ENCODE measurements around the gene FGF11.

The FGF11 gene

DNA sequence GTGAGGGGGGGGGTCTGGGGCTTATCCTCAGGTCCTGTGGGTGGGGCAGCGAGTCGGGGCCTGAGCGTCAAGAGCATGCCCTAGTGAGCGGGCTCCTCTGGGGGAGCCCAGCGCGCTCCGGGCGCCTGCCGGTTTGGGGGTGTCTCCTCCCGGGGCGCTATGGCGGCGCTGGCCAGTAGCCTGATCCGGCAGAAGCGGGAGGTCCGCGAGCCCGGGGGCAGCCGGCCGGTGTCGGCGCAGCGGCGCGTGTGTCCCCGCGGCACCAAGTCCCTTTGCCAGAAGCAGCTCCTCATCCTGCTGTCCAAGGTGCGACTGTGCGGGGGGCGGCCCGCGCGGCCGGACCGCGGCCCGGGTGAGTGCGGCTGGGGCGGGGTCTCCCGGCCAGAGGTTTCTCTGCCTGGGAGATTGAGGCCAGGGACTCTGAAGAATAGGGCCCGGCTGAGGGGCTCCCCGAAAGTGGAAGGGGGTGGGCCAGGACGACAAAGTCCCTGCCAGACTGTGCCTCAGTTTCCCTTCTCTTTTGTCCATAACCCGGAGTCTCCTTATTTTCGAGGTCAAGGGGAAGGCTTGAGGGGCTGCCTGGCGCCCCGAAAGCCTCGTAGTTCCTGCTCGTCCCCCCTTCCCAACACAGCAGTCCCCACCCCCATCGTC lies at the start of gene FGF11:
Gene FGF11 (plus strand): TSS at position 51 of the 651 bp plus-strand sequence. CDS start 109 bp downstream, at position 160.
- peak within 1 kb of the TSS; percentile 45 for H3K4me3 ChIP-seq (ENCODE audit: low read depth, low read length)
- TF ChIP-seq, protein P1, sequence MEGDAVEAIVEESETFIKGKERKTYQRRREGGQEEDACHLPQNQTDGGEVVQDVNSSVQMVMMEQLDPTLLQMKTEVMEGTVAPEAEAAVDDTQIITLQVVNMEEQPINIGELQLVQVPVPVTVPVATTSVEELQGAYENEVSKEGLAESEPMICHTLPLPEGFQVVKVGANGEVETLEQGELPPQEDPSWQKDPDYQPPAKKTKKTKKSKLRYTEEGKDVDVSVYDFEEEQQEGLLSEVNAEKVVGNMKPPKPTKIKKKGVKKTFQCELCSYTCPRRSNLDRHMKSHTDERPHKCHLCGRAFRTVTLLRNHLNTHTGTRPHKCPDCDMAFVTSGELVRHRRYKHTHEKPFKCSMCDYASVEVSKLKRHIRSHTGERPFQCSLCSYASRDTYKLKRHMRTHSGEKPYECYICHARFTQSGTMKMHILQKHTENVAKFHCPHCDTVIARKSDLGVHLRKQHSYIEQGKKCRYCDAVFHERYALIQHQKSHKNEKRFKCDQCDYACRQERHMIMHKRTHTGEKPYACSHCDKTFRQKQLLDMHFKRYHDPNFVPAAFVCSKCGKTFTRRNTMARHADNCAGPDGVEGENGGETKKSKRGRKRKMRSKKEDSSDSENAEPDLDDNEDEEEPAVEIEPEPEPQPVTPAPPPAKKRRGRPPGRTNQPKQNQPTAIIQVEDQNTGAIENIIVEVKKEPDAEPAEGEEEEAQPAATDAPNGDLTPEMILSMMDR (IDR thresholded peaks at IDR 0.05; ENCODE audit: low read depth, low read length, missing control alignments), result no peak
- DNase-seq (ENCODE audit: low read depth), result no peak

DNA sequence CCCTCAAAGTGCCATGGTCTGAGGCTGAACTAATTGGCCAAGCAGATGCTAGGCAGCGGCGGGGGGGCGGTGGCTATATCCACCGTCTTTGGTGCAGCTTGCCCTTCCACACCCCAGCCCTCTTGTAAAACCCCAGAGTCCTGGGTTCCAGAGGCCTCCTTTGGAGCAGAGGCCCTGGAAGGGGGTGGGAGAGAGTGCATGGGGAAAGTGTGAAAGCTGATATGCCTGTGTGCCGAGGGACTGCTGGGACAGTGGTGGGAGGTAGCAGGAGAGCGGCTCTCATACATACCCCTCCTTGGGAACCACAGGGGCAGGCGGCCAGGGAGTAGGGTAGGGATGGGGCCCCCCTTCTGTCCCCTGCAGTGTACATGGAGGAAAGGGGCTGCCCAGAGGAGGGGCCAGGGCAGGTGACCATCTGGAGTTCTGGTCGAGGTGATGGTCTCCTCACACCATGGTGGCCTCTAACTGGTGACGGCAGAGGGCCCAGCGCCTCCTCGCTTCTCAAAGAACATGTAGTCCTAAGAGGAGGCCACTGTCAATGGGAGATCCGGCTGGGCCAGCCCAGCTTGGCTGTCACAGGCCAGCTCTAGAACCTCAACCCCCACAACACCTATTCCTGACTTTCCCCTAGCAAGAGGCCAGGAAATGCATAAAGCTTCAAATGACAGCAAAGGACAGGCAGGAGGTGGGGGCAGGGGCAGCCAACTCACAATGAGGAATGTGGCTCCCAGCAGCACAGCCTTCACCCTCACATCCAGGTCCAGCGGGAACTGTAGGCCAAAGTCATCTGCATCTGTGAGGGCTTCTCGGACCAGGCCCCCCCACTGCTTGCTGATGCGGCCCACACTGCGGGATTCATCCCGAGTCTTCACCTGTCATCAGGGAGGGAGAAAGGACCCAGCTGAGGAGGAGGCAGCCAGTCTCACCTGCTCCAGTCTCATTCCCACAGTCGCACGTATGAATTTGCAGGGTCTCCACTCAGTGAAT lies 49.1 kb upstream of the FGF11 start:
- H3K4me3 ChIP-seq (ENCODE audit: low read depth, low read length), result no peak overlapping the region
- DNase-seq (ENCODE audit: low read depth), result no peak
- TF ChIP-seq, protein P1 (IDR thresholded peaks at IDR 0.05; ENCODE audit: low read depth, low read length, missing control alignments), result no peak

DNA sequence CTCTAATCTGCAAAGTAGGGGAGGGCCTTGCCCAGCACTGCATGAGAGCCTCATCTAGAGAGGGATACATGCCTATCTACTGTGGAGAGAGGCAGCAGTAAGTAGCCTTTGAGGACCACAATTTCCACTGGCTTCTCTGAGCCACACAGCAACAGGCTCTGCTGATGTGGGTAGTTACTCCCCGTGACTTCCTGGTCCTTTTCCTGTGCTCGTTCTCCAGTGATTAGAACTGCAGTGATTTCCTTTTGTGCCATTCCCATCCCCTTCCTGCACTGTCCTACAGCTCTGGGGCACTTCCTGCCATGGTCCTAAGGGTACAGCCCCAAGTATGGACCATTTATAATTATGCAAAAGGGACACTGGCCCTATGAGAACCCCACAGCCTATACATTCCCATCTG lies 48.0 kb upstream of the FGF11 start:
- DNase-seq (ENCODE audit: low read depth), result no peak
- no peak overlapping the region for H3K4me3 ChIP-seq (ENCODE audit: low read depth, low read length)
- TF ChIP-seq, protein P1 (IDR thresholded peaks at IDR 0.05; ENCODE audit: low read depth, low read length, missing control alignments), result no peak

DNA sequence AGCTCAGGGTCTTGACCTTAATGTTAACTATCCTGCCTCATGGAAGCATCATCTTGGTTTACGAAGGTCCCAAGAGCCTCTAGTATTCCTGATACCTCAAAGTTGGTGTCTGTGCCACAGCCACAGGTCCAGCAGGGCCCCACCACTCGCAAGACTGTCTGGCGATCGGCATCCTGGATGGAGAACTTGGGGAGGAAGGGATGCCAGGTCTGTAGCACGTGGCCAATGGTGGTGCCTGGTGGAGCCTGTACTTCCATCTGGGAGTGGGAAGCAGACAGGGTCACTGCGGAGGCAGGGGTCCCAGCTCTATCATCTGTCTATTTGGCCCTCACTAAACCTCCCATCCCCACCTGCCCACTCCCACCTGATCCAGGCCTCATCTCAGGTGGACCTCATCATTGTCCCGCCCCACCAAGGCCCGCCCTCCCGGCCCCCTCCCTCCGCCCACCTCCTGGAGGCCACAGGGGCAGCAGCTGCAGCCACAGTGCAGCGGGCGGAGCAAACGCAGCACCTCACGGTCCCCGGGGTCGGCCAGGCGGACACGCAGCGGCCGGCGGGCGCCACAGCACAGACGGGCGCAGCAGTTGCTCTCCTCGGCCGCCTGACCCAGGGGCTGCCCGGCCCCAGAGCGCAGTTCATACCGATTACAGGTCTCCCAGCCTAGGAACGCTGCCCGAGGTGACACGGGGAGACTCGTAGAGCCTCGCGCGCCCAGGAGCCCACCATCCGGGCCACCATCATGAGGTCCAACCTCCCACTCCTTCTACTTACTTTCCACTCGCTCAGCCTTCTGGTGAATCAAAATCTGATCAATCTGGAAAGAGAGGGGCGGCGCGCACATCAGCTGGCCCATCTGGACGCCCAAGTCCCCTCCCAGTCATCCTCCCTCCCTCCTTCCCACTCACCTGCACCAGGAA lies 46.4 kb upstream of the FGF11 start:
- TF ChIP-seq, protein P1 (IDR thresholded peaks at IDR 0.05; ENCODE audit: low read depth, low read length, missing control alignments), result no peak
- DNase-seq (ENCODE audit: low read depth), result no peak
- peak overlapping the region; percentile 77 for H3K4me3 ChIP-seq (ENCODE audit: low read depth, low read length)

DNA sequence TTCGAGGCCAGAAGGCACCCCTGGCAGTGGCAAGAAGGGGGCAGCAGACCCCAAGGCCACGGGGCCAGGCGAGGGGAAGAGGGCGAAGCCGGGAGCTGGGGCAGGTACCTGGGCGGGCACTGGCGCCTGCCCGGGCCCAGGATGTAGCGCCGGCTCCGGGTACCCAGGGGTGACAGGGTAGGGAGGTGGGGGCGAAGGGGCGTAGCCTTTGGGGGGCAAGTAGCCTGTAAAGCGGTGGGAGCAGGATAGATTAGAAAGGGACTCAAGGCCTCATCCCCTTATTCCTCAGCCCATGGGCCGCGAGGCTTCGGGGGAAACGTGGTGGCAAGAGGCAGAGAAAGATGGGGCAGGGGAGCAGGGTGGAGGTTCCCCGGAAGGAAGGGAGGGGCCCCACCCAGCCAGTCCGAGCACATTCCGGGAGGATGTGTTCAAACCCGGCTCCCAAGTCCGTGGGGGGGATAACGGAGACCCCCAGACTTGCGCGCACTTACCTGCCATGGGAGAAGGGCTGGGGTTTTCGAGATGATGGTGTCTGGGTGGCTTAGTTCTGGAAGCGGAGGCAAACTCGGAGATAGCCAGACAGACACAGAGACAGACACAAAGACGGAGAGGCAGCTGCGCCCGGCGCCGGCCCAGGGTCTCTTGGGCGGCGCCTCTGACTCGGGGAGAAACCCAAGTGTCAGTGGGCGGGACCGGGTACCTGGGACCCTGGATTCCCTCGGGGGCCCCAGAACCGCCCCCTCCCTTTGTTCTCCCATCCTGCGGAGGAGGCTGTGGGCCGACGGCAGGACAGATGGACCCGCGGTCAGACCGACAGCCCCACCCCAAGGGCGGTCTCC lies 45.5 kb upstream of the FGF11 start:
- peak overlapping the region; percentile 77 for H3K4me3 ChIP-seq (ENCODE audit: low read depth, low read length)
- TF ChIP-seq, protein P1 (IDR thresholded peaks at IDR 0.05; ENCODE audit: low read depth, low read length, missing control alignments), result no peak
- no peak for DNase-seq (ENCODE audit: low read depth)
